ENCODE data around the gene TTYH1.

Gene TTYH1

GRCh38 chr19:54485851-54486250, 70.6 kb downstream of the TTYH1 start:
- TF ChIP-seq TARDBP (IDR thresholded peaks at IDR 0.05) (no peak), ELF4 (IDR thresholded peaks at IDR 0.05) (no peak), FOXA1 (IDR thresholded peaks at IDR 0.05) (no peak), ARNT (IDR thresholded peaks at IDR 0.05) (no peak), NFRKB (IDR thresholded peaks at IDR 0.05) (no peak), SUZ12 (IDR thresholded peaks at IDR 0.05) (no peak), FOXK2 (IDR thresholded peaks at IDR 0.05) (no peak)
- TF ChIP-seq, protein P1, sequence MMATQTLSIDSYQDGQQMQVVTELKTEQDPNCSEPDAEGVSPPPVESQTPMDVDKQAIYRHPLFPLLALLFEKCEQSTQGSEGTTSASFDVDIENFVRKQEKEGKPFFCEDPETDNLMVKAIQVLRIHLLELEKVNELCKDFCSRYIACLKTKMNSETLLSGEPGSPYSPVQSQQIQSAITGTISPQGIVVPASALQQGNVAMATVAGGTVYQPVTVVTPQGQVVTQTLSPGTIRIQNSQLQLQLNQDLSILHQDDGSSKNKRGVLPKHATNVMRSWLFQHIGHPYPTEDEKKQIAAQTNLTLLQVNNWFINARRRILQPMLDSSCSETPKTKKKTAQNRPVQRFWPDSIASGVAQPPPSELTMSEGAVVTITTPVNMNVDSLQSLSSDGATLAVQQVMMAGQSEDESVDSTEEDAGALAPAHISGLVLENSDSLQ (IDR thresholded peaks at IDR 0.05): no peak
- DNase-seq (ENCODE audit: extremely low spot score): no peak
- POLR2A ChIA-PET: no interaction called here
- CTCF ChIA-PET: interaction anchor here (0.7 kb wide), 1 partner anchor 8 kb away, joined by 4 read pairs; no protein-coding TSS in a partner anchor

Measured in HEK293T (cell line).